Gastrocnemius medialis (tissue), 4 donors: ENCODE measurements around the gene SLC66A3.

Source experiments
- POLR2A ChIP-seq, 2 donors: fragments of 450-650 bp; IDR thresholded peaks; one replicate each; pipeline ENCODE4 v1.6.1; 2017; ENCODE audit warnings: antibody characterized with exemption in 2 of 2, mild to moderate bottlenecking in 2 of 2, moderate library complexity in 2 of 2
- TF ChIP-seq, protein P1 (sequence below), 5 experiments: fragments of 450-650 bp in 3 of 5; fragments of 200-600 bp in 2 of 5; sonication (generic) in 2 of 5; IDR thresholded peaks in 4 of 5; conservative IDR thresholded peaks in 1 of 5; 1 replicate in 4 of 5; 2 replicates in 1 of 5; pipeline ENCODE4 v1.5.1; 2016 to 2019; ENCODE audit warnings: antibody characterized with exemption in 5 of 5, mild to moderate bottlenecking in 3 of 5, moderate library complexity in 3 of 5

- TF ChIP-seq, protein P1, sequence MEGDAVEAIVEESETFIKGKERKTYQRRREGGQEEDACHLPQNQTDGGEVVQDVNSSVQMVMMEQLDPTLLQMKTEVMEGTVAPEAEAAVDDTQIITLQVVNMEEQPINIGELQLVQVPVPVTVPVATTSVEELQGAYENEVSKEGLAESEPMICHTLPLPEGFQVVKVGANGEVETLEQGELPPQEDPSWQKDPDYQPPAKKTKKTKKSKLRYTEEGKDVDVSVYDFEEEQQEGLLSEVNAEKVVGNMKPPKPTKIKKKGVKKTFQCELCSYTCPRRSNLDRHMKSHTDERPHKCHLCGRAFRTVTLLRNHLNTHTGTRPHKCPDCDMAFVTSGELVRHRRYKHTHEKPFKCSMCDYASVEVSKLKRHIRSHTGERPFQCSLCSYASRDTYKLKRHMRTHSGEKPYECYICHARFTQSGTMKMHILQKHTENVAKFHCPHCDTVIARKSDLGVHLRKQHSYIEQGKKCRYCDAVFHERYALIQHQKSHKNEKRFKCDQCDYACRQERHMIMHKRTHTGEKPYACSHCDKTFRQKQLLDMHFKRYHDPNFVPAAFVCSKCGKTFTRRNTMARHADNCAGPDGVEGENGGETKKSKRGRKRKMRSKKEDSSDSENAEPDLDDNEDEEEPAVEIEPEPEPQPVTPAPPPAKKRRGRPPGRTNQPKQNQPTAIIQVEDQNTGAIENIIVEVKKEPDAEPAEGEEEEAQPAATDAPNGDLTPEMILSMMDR (IDR thresholded peaks at IDR 0.05 in 4 of 5, conservative IDR thresholded peaks at IDR 0.05 in 1 of 5), result no peak
- TF ChIP-seq POLR2A (IDR thresholded peaks at IDR 0.05), result no peak
Observed at GRCh38 chr2:11121823-11122155, 33.5 kb upstream of the SLC66A3 start.
